Kasumi-1 (cell line): ENCODE results near the gene PDE4D.
"Not testable (repeated sequence)": the region's sequence is repeated elsewhere in the genome, so short reads cannot be mapped to it uniquely, and the experiment has no call there.

Experiments
- DNase-seq, 2 experiments: peaks; one replicate each; lab custom pipeline; 2025; lab: John Stamatoyannopoulos, UW

The PDE4D gene

DNA sequence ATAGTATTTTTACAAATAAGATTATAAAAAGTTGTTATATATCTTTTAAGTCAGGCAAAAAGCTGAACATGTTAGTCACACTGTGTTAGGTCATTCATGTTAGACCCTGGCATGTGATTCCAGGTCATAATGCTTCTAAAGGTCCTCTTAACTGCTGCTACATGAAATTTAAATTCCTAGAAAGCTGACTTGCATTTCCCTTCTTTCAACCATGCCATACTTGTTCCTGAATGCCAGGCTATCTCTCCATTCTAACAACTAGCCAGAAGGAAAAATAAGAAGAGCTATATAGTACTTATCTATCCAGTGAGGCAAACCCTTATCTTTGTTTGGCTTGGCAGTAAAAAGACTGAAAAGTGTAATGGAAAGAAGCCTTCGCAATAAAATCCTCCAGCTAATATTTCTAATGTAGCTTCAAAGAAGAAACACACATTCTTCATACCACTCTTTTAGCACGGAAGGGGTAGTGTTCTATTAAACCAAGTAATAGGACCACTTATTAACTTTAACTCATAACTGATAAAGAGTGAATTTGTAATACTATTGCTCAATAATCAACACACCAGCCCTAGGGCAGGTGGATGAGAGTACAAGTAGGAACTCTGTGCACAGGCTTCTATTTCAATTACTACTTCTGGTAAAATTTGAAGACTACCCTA lies 310.2 kb downstream of the PDE4D start:
- no peak for DNase-seq

DNA sequence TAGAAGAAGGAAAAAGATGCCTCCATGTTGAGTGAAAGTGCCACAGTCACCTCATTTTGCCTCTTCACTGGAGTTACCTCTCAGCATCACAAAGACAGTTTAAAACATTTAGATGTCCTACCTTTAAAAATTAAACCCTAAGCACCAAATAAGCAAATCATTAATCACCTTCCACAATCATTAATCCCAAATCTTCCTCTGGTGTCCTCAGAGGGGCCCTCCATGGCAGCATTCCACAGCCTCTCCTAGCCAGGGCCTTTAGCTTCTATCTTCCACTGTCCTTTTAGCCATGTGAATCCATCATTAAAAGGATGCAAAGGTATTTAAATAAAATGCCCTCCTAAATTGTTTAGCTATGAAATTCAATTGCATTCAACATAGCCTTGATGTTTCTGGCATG lies 310.8 kb downstream of the PDE4D start:
- DNase-seq, result no peak

DNA sequence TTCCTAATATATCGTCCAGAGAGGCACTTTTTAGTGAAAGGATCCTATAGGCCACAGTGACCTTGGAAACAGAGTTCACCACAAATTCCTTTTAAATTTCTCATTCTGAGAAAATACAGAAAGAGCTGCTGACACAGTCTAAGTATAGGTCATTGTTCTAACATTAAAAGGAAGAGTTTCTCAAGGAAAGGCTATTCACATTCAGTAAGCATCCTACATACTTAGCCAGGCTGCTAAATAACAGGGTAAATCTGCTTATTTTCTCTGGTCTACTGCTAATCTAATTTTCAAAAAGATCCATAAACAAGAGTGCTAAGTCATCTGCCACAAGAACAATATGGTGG lies 313.7 kb downstream of the PDE4D start:
- no peak for DNase-seq

DNA sequence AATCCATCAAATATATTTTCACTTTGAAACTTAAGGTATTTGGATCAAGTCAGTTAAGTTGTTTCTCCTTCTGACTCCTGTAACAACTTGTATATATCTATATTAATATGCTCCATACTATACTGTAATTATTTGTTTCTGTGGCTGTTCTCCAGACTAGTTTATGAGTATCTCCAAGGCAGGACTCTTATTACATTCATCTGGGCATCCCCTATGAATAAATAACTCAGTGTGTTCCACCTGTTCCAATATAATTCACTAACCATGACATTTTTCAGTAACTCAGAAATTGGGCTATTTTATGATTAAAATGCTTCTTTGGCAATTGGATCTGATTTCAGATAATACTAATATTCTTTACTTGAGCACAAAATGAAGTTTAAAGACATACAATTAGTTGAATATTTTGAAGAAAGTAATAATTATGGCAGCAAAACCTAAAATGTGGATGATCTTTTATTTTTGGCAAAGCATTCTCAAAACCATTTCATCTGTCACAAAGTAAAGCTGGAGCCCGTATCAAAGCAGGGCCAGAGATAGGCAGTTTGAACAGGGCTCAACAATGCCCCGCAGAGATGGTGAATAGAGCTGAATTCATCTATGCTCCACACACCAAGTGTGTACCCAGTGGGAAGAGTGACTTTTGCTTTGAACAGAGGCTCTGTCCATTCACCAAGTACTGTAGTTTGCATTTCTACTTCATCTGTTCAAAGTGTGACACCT lies 314.3 kb downstream of the PDE4D start:
- no peak for DNase-seq

DNA sequence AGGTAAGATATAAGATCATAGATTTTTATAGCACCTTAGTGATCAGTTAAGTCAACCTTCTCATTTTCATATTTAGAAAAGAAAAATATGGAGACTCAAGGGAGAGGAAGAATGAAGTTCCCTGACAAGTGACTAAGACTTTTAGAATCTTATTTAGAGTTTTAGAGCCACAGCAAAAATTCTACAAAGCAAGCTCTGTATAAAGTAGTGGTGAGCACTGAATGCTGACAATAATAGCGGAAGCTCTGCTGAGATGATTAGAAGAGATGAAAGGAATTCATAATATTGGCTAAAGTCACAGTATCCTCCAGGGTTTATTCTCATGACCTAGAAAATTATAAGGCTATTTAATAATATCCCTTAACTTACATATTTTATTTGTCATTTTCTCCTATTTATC lies 316.0 kb downstream of the PDE4D start:
- no peak for DNase-seq

DNA sequence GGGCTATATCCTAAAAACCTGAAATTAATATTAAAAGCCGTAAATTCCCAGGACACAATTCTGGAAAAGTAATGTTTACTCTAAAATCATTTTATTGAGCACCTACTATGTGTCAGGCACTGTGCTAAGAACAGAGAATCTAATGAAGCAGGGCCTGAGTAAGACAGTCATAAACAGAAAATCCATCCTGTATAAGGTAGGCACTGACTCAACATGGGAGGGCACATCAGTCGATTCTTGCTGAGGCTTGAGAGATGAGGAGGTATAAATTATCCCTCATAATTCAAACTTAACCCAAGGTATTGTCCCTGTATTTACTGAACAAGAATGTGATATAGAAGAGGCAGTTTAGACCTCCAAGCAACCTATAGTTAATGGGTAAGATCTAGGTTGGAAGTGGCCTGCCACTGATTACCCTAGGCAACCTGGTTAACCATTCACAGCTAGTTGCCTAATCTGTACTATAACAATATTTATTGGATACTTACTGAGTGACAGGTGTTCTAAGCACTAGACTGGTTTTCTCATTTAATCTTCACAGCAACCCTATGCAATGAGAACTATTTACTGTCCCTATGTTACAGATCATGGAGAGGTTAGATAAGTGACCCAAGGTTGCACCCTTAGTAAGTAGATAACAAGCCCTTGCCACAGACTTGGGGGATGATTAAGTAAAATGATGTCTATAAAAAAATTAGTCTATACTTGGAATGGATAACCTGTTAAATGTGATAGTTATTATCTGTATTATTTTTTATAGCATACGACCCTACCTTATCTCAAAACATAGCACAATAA lies 317.7 kb downstream of the PDE4D start:
- no peak for DNase-seq

DNA sequence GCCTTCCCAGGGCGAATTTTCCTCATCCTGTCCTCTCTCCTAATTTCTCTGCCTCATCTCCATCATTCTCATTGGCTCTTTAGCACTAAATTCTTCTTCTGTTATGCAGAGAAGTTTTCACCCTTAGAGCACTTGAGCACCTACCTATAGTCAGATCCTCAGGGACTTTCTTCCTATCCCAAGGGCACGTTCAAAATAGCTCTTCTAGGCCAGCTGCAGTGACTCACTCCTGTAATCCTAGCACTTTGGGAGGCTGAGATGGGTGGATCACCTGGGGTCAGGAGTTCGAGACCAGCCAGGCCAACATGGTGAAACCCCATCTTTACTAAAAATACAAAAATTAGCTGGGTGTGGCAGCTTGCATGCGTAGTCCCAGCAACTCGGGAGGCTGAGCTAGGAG lies 320.0 kb downstream of the PDE4D start:
- not testable (repeated sequence) for DNase-seq

DNA sequence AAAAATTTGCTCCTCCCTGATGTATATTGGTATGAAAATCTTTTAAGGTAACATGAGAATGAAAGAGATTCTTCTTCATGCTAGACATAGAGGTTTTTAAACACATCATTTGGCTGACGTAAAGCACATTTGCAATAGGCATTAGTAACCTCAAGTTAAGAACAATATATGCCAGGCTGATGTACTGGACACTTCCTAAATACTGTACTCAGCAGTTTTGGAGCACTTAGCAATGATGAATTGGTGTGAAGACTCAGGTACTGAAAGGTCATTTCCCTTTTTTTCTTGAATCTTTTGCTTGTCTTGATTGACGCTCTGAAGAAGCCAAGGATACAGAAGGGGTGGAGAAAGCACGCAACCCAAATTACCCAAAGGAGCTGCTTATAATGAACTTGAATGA lies 322.5 kb downstream of the PDE4D start:
- DNase-seq, result no peak

DNA sequence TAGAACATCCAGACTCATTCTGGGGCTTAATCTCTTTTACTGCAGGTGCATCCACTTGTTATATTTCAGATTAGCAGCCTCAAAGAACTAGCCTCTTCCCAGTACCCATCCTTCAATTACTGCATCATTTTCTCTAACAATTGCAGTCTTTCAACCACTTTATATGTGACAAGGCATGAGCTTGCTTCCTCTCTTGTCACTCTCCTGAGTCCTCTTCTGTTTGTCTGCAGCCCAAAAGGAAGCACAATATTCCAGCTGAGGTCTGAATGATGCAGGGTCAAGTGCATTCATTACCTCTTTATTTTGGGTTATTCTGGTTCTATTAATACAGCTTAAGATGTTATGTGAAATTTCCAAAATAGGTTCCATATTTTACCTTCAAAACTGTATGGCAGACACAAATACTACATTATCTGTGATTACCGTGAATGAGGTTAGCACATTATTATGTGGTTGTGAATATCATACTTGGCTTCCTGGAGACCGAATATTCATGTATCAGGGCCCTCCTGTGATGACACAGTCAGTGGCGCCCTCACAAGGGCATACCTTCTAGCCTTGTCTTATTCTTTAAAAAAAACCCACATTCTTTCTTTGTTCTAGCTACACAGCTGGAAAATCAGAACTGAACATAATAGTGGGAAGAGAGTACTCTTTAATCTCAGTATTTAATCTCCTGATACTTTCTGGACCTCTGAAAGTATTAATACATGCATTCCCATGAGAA lies 323.8 kb downstream of the PDE4D start:
- no peak for DNase-seq

DNA sequence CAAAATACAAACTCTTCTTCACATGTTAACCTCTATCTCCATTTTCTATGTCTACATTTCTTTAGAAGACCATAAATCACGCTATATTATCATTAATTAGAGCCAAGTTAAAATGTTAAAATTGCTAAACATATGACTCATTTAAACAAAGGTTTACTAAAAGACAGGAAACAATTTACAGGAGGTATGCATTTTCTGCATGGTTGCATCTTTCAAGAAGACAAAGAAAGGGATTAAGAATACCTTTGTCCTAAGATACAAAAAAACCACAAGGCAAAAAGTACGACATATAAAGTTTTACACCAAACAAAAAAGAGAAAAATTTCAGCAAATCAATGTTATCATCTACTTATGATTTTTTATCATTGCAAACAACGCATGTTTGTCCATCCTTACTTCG lies 324.4 kb downstream of the PDE4D start:
- no peak for DNase-seq

DNA sequence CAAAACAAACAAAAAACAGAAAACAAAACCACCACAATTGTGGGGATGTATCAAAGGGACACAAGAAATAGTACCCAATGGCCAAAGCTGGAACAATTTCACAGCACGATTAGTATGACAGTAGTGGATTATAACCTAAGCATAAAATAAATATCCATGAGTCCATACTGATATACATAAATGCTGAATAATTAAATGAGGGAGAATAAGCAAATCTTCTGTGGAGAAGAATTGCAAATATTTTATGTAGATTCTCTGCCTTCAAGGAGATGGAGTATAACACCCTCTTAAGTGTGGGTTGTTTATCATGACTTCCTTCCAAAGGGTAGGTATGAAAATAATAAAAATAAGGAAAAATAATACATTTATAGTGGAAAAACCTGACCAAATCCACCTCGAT lies 325.4 kb downstream of the PDE4D start:
- DNase-seq, result no peak

DNA sequence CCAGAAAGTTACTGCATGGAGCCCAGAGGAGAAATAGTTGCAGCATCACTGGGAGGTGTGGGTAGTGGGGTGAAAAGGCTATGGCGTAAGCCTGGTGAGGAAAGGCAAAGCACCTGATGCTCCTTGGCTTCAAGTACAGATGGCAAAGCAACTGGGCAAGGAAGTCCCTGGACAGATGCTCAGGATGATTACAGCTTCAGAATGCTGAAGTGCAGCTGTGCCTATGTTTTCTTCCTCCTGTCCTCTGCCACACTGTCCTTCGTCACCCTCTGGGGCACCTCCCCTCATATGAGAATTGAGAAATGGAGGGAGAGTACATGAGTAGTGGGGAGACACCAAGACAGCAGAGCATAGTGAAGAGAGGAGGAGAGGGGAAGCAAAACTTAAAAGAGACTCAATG lies 328.0 kb downstream of the PDE4D start:
- no peak for DNase-seq

DNA sequence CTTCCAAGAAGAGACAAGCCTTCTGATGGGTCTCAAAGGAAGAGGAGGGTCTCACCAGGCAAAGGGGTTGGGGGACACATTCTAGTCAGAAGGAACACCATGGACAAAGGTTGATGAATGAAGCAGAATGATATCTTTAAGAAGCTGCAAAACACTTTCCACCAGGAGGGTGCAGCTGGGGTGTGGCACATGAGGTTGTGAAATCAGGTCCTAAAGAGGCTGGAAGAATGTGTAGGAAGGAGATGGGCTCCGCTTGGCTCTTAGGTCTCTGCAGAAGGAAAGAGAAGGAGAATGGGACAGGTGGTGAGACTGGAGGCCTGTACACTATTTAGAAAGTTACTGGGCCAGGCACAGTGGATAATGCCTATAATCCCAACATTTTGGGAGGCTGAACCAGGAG lies 328.6 kb downstream of the PDE4D start:
- DNase-seq, result no peak

DNA sequence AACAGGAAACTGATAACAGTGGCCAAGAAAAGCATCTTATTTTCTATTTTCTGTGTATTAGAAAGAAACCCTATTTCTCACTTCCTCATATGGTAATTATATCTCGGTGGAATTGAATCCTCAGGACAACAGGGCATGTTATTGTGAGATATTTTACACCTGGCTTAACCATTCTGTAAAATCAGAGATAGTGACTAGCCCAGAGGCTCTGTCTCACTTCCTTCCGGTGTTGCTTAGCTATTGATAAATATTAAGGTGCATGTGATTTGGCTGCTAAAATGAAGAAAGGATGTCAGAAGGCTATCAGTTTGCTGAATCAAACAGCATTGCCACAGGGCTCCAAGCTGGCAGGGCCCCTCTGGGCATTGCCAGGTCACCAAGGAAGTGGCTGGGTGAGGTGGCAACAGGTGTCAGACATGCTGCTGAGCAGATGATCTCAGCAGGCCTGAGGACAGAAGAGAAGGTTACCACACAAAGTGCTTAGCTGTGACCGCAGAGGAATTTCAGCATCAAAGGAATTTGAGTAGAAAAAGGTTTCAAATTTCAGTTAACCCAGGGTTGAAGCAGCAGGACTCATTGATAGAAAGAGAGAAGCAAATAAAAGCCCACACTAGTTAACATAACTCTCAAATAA lies 330.7 kb downstream of the PDE4D start:
- DNase-seq, result no peak

DNA sequence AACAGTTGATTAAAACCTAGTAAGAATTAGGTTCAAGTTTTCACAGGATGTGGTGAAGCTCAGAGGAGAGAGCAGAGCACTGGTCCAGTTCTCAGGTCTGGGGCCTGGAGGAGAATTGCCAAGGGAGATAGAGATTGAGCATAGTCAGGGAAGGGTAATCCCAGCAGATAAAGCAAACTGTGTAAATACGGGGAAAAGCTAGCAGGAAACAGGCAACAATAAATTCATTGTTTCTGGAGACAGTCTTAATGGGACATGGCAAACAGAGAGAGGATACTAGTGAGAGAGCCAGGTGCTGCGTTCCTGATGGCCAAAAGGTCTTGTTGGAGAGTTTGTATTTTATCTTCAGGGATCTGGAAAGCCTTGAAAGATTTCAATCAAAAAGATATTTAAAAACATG lies 333.0 kb downstream of the PDE4D start:
- DNase-seq, result no peak

DNA sequence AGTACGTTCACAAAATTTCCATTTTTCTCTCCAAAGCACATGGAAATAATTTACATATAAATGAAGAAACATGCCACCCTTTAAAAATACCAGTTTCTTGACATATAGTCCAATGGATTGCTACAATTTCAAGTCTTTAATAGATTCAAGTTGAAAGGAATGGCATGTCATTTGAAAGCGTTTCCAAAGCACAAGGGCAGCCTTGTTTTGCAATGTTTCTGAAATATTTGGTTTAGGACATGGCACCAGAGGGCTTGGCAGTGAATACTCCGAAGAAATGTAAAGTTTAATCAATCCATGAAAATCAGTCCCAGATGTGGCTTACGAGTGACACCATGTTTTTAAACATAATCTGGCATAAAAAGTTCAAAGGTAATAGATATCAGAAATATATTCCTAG lies 333.7 kb downstream of the PDE4D start:
- no peak for DNase-seq

DNA sequence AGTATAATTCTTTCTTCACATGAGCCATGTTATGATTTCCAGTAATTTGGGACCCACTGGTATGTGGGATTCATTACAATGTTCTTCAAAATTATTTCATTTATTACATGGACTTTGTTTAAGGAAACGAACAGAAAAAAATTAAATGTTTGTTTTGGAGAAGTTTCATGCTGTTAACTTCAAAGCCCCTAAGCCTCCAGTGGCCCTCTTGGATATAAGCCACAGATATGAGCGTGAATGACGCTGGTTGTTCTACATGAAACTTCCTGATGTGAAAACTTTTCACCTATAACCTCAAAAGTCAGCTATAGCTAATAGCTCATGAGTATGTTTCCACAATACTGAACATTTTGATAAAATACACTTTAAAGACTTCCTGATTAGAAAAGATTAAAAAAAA lies 334.2 kb downstream of the PDE4D start:
- no peak for DNase-seq

DNA sequence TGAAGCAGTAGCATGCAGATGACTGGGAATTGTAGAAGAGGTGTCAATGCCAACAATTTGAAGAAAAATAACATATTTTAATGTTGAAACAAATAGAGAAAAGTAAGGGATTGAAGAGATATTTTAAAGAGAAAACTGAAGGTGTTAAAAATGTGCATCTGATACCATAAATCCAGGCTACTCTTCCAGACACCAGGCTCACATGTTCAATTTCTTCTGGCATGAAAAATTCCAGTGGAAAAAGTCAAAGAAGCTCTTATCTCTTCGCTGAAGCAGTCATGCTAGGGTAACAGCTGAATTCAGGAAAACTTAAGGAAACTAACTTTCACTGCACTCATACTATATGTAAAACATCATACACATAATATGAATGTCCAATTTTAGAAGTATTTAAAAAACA lies 335.0 kb downstream of the PDE4D start:
- no peak for DNase-seq

DNA sequence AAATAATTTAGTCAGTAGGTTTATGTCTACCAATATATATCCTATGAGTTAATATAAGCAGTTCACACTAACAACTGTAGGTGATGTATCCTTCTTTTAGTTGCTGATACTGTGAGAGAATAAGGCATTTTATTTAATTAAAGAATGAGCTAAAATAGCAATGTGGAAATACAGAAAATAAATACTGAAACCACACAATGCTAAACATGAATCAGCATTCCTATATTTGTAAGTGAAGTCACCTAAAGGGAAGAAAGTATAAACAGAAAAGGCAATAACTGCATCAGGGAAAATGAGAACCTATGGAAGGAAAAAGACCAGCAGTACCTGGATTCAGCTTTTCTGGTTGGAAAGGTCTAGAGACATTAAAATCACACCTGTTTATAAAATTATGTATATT lies 336.0 kb downstream of the PDE4D start:
- DNase-seq, result no peak

DNA sequence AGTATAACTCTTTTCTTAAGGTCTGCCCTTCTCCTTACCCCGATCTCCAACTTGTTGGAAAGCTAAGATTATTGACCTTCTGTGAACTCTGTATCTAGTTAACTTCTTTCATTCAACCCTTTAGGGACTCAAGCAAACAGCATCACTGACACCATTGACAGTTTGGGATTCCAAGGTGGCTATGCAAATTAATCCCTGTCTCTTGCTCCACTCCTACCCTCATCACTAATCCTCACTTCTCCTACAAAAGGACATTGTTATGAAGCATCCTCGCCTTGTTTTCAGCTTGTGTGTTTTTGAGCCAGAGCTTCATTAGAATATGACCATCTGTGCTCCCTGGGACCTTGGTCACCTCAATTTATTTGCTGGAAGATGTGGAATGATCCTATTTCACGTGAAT lies 337.9 kb downstream of the PDE4D start:
- no peak for DNase-seq

DNA sequence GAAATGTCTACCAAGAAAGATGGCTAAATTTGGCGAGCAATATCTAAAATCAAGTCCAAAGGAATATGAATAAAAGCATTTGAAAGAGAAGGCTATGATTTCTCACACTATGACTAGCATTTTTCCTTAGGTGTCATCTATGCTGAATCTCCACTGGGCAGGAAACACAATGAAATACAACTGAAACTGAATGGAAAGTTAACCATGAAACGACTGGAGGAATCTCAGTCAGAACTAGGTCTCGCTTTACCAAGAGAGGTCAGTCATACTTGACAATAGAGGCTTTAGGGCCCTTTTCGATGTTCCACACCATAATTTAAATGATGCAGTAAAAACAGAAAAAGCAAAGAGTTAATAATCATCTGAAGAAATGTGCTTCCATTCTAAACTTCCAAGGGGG lies 339.0 kb downstream of the PDE4D start:
- no peak for DNase-seq

DNA sequence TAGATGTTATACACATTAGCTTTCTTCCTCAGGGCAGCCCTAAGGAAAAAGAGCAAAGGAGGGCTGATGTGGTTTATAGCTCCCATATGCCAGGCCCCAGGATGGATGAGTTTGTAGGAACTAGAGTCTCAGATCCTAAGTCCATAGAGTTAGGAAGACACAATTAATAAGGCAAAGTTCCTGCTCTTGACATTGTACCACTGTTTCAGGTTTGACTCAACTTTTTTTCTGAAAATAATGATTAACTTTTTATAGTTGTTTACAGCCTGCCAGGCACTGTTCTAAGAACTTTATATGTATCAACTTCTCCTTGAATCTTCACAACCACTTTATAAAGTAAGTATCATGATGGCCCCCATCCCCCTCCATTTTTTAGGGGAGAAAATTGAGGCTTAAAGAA lies 339.5 kb downstream of the PDE4D start:
- DNase-seq, result no peak
